HG02884 (cell line): ENCODE measurements around the gene NHS.

Experiments used
- ATAC-seq: cut with Tn5 transposase; IDR thresholded peaks from one replicate; pipeline ENCODE4 v1.9.1; 2021; ENCODE audit warnings: mild to moderate bottlenecking, moderate library complexity; ENCODE audit not compliant: unreplicated experiment

Gene NHS

GRCh38 chrX:17374619-17375366 is at the start of gene NHS:
Gene NHS (plus strand): TSS chrX:17375200. CDS start chrX:17375758, 558 bp downstream.
- no peak for ATAC-seq

DNA sequence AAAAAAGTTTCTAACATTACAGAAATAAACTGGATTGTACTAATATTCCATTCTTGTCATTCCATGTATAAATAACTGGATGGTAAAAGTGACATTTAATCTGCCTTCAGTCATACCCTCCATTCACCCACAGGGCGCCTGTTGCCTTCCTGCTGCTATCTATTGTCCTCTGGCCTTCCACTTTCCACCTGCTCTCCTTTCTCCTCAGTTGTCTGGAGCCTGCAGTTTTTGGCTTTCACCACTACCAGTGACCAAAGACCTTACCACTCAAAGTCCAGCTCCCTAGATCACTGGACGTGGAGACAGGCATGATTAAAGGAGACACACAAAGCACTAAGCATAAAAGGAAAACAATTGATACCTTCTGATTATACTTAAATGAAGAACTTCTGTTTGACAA is 46.2 kb upstream of the NHS start:
- ATAC-seq = no peak

DNA sequence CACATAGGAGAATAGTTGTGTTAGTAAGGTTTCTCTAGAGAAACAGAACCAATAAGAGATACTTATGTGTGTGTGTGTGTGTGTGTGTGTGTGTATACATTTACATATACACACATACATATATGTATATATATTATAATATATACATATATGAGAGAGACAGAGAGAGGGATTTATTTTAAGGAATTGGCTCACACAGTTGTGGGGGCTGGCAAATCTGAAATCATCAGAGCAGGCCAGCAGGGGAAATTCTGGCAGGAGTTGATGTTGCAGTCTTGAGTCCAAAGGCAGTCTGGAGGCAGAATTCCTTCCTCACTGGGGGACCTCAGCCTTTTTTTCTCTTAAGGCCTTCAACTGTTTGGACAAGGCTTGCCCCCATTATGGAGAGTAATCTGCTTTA is 38.6 kb upstream of the NHS start:
- no peak for ATAC-seq

- no peak for ATAC-seq
Observed at GRCh38 chrX:17355976-17356375, 19.0 kb upstream of the NHS start.

DNA sequence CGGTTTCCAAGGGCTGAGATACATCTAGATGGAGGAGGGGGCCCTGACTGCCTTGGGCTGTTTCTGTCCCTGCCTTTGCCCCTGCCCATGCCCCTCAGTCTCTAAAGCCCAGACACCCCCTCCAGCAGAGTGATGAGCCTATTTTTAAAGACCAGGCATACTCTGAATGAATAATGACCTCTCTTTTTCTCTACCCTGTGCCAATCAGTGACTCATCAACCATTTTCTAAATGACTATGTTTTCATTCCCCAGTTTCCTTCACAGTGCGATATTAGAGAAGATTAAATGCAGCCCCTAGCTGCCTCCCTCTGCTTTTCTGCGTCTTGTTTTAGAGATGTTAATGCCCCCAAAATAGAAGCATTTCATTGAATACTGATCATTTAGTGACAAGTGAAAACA is 15.5 kb upstream of the NHS start:
- no peak for ATAC-seq

- no peak for ATAC-seq
Observed at GRCh38 chrX:17361620-17362019, 13.4 kb upstream of the NHS start.

DNA sequence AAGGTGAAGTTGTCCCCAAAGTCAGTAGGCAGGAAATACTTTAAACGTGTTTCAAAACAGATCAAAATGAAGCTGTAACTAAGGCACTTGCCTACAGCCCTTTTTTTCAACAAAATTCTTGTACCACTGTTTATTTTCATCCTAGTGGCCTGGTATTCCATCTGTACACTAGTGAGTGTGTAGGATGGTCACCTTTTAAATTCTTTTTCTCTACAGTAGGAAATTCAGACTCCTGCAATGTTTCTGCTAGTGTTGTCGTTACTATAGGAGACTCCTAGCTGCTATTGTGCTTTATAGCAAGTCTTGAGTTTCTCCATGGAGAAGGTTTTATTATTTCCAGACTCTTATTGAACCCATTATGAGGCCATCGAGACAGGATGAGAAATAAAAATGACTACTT is 7.0 kb upstream of the NHS start:
- ATAC-seq = no peak

- ATAC-seq = no peak
Observed at GRCh38 chrX:17369309-17369708, 5.7 kb upstream of the NHS start.

DNA sequence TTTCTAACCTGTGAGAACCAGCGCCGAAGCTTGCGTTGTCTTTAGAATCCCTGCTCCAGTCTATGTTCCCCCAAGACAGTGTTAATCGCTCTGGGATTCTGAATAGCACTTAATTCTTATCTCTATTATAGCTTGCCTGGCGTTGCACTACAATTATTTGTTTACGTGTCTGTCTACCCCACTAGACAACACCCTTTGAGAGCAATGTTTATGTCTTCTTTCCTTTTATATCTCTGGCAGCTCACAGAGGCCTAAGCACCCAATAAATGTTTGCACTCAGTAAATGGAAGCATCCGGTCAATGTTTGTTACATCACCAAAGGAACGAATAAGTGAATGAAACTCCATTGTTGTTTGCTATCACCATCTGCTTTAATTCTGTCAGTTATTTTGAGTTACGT is 4.8 kb upstream of the NHS start:
- ATAC-seq = no peak

DNA sequence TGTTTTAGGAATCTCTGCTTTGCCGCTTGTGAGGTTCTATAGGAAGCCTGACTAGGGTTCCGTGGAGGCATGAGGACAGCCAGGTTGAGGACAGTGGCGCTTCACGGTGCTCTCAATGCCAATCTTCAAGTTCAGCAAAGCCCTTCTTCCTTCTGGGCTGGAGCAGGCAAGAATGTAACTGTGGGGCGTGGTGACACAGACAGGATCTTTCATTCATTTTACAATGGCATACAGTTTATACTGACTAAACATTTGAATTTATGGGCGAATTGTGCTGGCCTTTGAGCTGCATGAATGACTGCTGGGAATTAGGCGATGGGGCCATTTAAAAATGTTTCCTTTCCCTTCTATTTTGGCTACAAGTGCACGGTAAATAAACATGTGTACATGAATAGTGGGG is 2.9 kb upstream of the NHS start:
- no peak for ATAC-seq

GRCh38 chrX:17373337-17373736 is 1.7 kb upstream of the NHS start:
- ATAC-seq = no peak

DNA sequence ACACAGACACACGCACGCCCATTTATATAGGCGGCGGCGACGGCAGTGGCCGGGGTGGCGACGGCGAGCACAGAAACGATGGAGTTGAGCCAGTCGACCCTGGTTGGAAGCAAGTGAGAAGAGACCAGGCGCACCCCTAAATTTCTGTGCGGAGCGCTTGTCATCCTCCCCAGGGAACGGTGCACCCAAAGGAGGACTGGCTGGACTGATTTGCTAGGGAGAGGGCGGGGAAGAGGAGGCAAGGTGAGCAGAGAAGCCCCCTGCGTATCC is 302 bp downstream of the NHS start:
- no peak for ATAC-seq

DNA sequence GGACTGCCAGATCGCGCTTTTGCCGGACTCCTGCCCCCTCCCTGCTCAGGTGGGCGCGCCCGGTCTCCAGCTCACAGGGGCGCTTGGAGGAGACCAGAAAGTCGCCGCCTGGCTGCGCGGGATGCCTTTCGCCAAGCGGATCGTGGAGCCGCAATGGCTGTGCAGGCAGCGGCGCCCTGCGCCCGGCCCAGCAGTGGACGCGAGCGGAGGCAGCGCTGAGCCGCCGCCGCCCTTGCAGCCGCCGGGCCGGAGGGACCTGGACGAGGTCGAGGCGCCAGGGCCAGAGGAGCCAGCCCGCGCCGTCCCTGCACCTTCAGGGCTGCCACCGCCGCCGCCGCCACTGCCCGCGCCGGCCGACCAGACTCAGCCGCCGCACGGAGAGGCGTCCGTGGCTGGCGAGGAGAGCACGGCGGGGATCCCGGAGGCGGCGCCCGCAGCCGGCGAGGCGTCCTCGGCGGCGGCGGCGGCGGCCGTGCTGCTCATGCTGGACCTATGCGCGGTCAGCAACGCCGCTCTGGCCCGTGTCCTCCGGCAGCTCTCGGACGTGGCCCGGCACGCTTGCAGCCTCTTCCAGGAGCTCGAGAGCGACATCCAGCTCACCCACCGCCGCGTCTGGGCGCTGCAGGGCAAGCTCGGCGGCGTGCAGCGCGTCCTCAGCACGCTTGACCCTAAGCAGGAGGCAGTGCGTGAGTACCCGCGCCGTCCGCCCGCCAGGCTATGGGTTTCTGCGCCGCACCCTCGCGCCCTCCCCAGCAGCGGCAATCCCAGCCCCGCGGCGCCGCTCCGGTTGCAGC is 834 bp downstream of the NHS start:
- ATAC-seq = no peak

DNA sequence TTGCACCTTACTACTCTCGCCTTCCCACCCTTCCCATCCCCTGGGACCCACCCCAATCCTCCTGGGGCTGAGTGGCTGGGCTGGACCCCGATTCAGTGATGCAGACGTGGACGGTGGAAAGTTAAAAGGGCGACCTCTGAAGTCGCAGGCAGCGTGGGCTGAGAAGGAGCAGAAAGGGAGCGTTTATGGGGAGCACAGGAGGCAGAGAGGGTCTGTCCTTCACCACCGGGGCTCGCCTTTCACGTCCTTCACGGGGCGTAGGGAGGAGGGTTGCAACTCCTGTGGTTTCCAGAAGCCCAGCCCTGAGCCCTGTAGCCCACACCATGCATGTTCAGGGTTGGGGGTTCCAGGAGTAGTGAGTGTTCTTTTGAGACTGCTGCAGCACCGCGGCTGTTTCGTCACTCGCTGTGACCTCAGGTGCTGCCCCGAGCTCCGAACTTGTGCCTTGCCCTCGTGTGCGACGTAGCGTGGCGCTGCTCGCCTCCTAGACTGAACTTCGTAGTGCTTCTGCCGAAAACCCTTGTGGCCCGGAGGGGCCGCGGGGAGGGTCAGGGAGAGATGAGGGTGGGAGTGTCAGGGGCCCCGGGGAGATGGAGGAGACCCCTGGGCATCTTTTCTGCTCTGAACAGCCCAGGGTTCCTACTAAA is 1.6 kb downstream of the NHS start:
- no peak for ATAC-seq

GRCh38 chrX:17377091-17377717 is 2.2 kb downstream of the NHS start:
- no peak for ATAC-seq

- ATAC-seq = no peak
Observed at GRCh38 chrX:17377795-17378194, 2.8 kb downstream of the NHS start.

GRCh38 chrX:17380221-17380620 is 5.2 kb downstream of the NHS start:
- ATAC-seq = no peak

DNA sequence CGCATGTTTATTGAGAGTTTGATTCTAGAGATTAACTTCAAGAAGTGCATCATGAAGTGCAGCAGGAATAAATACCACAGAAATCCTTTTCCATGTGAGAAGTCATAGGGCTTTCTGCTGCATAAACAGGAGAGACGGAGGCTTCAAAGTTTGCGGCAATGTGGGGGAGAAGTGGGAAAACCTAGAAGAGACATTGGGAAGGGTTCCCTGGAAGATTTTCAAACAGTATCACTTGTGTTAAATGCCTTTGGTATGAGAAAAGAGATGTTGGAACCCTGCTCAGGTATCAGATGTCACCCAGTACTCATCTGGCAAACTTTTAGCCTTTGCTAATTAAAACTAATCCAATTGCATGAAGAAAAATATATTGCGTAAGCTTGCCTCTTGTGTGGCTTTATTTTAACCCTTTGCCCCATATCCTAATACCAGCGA is 15.4 kb downstream of the NHS start:
- ATAC-seq = no peak

- no peak for ATAC-seq
Observed at GRCh38 chrX:17395154-17395553, 20.2 kb downstream of the NHS start.

DNA sequence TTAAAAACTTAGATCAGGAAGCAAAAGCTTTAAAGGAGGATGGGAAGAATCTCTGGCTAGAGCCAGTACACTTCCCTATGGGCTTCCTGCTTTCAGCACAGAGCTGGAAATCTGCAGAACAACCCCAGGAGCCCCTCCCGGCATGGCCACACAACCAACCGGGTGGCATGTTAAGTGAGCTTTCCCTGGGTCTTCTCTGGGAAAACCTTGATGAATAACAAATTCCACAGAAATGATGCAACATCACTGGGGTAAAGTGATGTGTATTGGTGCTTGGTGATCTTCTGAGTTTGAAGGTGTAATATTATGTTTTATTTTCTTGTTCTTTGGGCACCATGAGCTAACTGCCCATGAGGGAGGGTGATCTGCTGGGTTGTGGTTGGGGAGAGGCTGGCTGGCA is 22.1 kb downstream of the NHS start:
- no peak for ATAC-seq

DNA sequence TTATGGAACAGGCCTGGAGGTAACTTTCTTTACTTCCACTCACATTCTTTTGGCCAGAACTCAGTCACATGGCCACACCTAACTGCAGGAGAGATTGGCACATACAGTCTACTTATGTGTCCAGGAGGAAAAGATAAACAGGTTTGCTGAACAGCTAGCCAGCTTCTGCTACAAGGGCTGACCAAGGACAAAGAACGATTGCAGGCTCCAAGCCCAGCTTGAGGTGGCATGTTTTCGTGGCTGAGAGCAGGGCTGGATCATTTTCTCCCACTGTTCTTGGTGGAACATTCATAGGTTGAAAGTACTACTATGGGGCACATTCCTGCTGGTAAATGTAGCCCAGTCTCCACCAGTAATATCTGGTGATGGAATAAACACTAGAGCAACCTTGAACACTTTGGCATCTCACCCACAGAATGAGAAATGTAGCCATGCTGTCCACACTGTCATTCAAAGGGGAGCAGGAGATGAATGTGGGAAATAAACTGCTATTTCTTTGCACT is 28.2 kb downstream of the NHS start:
- no peak for ATAC-seq

DNA sequence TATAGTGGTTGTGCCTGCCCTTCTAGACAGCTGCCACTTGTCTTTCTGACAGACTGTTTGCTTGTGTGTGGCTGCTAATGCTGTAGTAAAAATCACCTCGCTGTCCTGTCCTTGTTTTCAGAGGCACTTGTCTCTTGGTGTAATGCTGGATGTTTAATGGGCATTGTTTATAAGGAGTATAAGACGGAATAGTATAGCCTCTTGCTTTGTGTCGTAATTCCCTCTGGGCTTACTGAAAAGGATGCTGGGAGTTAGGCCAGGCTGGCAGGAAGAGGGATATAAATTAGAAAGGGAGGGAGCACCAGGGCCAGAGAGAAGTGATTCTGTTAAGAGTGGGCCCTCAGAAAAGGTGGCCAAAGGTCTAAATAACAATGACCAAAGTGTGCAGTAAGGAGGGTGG is 29.0 kb downstream of the NHS start:
- ATAC-seq = no peak
